Endothelial cell of umbilical vein (primary cell): ENCODE data around the gene ANKDD1A.

Experiments used
- CTCF ChIP-seq, 2 donors: IDR thresholded peaks; 1 replicate in 1 of 2; 2 replicates in 1 of 2; pipeline ENCODE4 v1.5.1; 2011; ENCODE audit warnings: low read length in 2 of 2, mild to moderate bottlenecking in 2 of 2, moderate library complexity in 2 of 2, control low read depth in 1 of 2, inconsistent platforms in 1 of 2, low read depth in 1 of 2; ENCODE audit not compliant: insufficient read depth in 1 of 2; ENCODE audit errors: extremely low read depth in 1 of 2
- EZH2 ChIP-seq: IDR thresholded peaks from 2 replicates; pipeline ENCODE4 v1.6.1; 2012; ENCODE audit warnings: borderline replicate concordance, low read depth, mild to moderate bottlenecking, moderate library complexity, low read length, inconsistent platforms; ENCODE audit not compliant: severe bottlenecking
- JUN ChIP-seq: IDR thresholded peaks from 2 replicates; pipeline ENCODE4 v1.6.1; 2011; ENCODE audit warnings: borderline replicate concordance, low read depth; ENCODE audit not compliant: insufficient read length, insufficient read depth
- POLR2A ChIP-seq: IDR thresholded peaks from 2 replicates; pipeline ENCODE4 v1.6.1; 2012; ENCODE audit warnings: low read depth, mild to moderate bottlenecking, control low read depth, low read length
- POLR2AphosphoS5 ChIP-seq: IDR thresholded peaks from 2 replicates; pipeline ENCODE4 v1.6.1; 2012; ENCODE audit warnings: low read depth, mild to moderate bottlenecking, control low read depth, low read length, moderate library complexity; ENCODE audit not compliant: insufficient read depth
- TF ChIP-seq, protein P1 (sequence below): IDR thresholded peaks from 2 replicates; pipeline ENCODE4 v1.6.1; 2011; ENCODE audit not compliant: insufficient read depth, insufficient read length

DNA sequence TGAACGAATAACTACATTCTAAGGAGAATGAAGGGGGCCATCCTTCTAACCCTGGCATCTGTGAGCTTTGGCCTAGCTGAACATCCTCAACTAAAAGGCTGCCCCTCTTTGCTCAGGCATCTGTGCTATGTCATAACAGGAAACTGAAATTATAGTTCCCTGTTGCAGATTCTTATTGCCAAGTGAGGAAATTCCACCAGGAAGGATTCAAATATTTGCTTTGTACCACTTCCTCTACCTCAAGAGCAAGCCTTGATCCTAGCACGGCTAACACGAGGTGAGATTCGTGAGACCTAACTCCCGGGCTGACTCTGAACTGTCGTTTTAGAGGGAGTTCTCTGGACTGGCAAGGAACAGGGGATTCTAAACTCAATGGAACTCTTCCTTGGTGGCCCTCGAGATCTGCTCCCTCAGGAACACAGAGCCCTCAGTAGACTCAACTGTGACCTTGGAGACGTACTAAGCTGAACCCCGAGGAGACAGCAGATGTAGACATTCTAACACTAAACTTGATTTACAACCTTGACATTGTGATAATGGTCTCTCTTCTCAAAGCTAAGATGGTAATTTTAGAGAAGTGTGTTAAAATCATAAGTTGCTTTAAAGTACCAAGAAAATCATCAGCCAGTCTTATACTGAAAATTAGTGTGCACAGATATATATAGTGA lies 73.8 kb downstream of the ANKDD1A start:
- TF ChIP-seq EZH2 (no peak), CTCF (IDR thresholded peaks at IDR 0.05; ENCODE audit: extremely low read depth in 1 of 2, insufficient read depth in 1 of 2, low read depth in 1 of 2, low read length in 2 of 2) (no peak), POLR2AphosphoS5 (no peak), JUN (no peak), POLR2A (no peak)
- TF ChIP-seq, protein P1, sequence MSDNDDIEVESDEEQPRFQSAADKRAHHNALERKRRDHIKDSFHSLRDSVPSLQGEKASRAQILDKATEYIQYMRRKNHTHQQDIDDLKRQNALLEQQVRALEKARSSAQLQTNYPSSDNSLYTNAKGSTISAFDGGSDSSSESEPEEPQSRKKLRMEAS: no peak
